GM21447 (cell line): ENCODE results near the gene PIP5K1B.

ENCODE experiments used
- ATAC-seq: cut with Tn5 transposase; IDR thresholded peaks from one replicate; pipeline ENCODE4 v1.9.1; 2021; ENCODE audit not compliant: unreplicated experiment

PIP5K1B gene

DNA sequence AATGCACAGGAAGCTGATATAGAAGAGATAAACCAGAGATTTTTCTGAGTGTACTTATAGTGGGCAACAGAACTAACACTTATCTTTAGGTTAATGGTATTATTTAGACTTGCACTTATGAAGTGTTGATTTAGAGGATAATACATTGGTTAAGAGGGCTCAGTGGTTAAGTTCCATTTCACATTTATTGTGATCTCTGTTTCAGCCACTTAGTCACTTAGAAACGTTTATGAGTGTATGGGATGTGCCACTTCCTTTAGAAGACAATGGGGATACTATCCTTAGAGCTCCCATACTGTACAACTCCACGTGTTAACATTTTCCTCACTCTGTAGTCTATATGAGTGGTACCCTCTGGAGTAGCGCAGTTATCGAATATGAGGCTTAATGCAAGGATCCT lies 57.5 kb downstream of the PIP5K1B start:
- ATAC-seq: no peak

- no peak for ATAC-seq
Observed at GRCh38 chr9:68763104-68763503, 58.1 kb downstream of the PIP5K1B start.

GRCh38 chr9:68768619-68769018 lies 63.6 kb downstream of the PIP5K1B start:
- no peak for ATAC-seq

DNA sequence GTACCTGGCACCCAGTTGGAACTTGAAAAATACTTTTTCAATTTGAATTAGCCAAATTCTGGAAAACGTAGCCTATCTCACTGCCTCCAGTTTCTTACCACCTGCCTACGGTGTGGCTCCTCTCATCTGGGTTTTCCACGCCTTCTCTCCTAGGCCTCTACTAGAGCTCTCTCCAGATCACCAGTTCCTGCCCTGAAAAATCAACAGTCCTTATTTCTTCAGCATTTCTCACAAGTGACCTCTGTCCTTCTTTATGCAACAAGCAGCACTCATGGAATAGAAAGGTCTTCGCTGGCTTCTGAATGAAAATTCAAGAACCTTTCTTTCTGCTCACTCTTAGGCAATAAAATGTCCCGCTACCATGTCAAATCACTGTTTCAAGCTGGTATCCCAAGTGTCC lies 64.8 kb downstream of the PIP5K1B start:
- no peak for ATAC-seq

- no peak for ATAC-seq
Observed at GRCh38 chr9:68771376-68771775, 66.3 kb downstream of the PIP5K1B start.

GRCh38 chr9:68775003-68775730 lies 70.1 kb downstream of the PIP5K1B start:
- no peak for ATAC-seq

- ATAC-seq: no peak
Observed at GRCh38 chr9:68777070-68777763, 72.2 kb downstream of the PIP5K1B start.

DNA sequence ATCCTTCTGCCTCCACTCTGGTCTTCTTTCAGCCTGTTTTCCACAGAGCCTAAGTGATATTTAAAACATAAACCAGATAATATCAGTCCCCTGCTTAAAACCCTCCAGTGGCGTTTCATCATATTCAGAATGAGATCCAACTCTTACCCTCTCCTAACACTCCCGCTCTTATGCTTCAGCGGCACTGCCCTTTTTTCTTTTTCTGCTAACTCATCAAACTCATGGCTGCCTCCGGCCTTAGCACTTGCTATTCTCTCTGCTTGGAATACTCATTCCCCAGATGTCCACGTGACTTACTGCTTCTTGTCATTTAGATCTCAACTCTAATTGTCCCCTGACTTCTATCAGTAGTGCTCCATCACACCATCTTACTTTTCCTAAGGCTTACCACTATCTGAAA lies 73.6 kb downstream of the PIP5K1B start:
- no peak for ATAC-seq

DNA sequence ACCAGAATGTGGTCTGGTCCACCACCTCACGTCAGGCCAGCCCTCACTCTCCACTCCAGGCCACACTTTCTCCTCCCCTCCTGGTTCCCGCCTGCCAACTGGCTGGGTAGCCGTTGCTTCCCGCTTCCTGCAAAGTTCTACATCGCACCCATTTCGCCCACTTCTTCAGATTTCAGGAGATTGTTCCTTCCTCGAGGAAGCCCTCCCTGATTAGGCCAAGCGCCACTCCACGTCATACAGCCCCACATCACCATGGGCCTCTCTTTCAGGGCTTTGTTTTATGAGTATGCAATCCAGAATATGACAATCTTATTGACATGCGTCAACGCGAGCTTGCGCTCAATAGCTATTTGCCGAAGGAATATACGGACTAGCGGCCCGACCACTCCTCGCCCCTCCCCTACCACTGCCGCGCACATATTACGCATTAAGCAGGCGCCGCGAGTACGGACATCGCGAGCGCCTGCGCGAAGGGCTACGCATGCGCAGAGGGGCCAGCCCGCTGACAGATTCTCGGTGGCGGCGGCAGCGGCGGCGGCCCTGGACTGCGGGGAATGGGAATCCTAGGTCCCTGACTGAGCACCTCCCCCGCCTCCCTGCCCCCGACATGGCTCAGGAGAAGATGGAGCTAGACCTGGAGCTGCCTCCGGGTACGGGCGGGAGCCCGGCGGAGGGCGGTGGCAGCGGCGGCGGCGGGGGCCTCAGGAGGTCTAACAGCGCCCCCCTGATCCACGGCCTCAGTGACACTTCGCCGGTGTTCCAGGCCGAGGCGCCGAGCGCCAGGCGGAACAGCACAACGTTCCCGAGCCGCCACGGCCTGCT lies 74.7 kb downstream of the PIP5K1B start:
- ATAC-seq: peak; percentile 82

- ATAC-seq: no peak
Observed at GRCh38 chr9:68780380-68780712, 75.3 kb downstream of the PIP5K1B start.

DNA sequence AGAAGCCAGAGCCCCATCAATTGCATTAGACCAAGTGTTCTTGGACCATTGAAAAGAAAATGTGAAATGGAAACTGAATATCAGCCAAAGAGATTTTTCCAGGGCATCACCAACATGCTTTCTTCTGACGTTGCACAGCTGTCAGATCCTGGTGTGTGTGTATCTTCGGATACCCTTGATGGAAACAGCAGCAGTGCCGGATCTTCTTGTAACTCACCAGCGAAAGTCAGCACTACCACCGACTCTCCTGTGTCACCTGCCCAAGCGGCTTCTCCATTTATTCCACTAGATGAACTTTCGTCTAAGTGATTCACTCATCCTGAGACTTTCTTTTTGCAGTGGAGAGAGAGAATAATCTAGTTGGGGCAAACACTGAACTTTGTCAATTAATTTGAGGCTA lies 75.7 kb downstream of the PIP5K1B start:
- no peak for ATAC-seq

DNA sequence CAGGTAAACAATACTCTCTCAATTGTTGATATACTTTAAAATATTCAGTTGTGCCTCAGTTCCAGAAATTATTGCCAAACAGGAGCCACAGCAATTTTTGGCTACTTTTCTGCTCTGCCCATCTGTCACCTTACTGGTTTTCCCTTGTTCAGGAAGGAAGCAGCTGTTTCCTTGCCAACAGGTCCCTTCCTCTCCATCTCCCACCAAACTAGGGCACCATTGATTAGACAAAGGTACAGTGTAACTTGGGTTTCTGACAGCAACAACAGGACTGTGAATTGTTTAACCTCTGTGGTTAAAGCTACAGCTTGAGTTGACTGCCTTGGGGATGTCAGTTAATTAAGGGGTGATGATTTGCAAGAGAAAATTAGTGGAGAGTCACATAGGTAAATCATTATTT lies 76.9 kb downstream of the PIP5K1B start:
- no peak for ATAC-seq

DNA sequence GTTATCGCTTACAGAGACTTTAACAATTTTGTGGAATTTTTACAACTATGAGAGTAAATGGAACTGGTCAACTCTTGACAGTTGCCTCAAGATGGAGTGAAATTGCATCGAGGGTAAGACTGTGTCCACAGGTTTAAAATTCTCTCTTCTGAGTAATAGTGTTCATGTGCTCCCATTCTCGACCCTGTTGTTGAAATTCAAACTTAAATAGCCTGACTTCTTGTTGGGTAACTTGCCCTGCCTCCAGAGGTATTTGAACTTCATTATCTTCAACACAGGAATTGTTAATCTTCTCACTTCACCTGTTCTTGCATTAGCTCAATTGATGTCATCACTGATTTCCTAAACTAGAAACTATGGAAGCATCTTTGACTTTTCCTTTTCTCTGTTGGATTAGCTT lies 77.5 kb downstream of the PIP5K1B start:
- ATAC-seq: no peak

GRCh38 chr9:68785965-68786364 lies 80.9 kb downstream of the PIP5K1B start:
- ATAC-seq: no peak

DNA sequence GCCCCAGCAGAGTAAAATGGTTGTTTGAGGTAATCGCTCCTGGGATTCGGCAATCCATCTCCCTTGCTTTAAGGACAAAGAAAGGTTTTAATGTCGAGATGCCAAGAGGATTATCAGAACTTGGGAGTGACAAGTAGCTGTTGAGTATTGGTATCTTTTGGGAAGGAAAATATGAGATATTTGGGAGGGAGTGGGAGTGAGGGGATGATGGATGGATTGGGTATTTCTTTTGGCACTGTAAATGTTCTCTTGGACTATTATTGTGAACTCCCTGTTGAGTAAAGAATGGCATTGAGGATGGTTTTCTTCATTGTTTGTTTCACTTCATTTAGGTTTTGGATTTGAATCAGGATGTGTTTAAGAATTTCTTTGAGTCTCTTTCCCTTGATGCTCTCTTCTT lies 86.1 kb downstream of the PIP5K1B start:
- no peak for ATAC-seq

DNA sequence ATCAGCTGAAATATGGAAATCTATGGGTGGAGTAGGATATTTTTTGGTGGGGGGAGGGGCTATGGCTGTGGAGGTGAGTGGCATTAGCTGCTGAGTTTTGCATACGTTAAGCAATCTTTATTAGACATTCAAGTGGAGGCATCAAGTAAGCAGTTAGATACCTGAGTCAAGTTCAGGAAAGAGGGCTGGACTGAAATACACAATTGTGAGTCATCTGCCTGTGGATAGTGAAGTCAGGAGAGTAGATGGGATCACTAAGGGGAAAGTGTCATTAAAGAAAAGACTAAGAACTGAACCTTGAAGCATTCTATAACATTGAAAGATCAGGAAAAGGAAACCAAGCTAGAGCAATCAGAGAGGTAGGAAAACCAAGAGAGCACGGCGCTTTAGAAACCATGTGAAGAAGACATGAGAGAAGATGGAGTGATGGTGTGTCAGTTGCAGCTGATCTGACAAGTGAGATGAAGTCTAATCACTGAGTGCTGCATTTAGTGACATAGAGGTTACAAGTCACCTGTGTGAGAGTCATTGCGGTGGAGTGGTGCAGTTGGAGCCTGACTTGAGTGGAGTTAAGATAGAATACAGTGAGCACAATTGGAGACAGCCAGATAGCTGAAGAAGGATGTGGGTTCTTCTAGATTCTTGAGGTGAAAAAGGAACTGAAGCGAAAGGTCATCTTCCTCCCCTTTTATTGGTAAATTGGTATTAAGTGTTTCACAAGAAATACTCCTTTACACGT lies 88.7 kb downstream of the PIP5K1B start:
- ATAC-seq: peak; percentile 82

DNA sequence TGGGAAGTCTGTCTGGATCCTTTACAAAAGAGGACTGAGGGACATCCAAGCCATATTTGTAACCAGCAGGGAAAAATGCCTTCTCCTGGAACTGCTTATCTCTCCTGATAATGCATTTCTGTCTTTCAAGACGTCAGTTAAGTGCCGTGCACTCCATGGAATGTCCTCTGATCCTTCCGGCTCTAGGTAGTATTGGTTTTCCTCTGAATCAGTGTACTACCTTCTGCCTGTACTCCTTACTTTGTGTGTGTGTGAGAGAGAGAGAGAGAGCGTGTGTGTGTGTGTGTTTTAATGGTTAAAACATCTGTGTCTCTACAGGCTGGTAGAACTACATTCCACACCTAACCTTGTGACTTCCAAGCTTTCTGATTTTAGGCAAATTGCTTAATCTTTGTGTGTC lies 89.9 kb downstream of the PIP5K1B start:
- no peak for ATAC-seq

GRCh38 chr9:68795411-68795810 lies 90.4 kb downstream of the PIP5K1B start:
- no peak for ATAC-seq

DNA sequence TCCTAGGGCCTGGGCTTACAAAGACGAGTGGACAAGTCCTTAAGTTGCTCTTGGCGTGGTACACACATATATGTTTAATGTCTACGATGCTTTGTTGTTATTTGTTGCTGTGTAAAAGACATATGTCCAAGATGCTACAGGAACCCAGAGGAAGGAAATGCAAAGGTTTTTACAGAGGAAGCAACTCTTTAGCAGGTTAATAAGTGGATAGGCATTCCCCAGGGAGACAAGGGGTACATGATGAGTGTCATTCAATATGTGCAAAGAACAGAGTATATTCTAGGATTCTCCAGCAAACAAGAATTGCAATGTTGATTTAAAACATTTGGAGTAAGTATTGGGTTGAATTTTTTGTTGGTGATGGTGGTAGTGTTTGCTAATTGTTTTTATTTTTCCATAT lies 92.1 kb downstream of the PIP5K1B start:
- ATAC-seq: no peak

GRCh38 chr9:68798423-68798822 lies 93.4 kb downstream of the PIP5K1B start:
- no peak for ATAC-seq

- no peak for ATAC-seq
Observed at GRCh38 chr9:68800836-68801235, 95.8 kb downstream of the PIP5K1B start.
